GM20431 (cell line): ENCODE results near the gene TMED9.
"Not testable (repeated sequence)": the region's sequence is repeated elsewhere in the genome, so short reads cannot be mapped to it uniquely, and the experiment has no call there.

ENCODE experiments used
- in situ Hi-C: fragments of 300-500 bp; cut with MseI, MboI; formaldehyde crosslinking; loops from one replicate; pipeline ENCODE4 v1.15.0; 2020; ENCODE audit warnings: low sequenced_read_pairs; ENCODE audit not compliant: unreplicated experiment

TMED9 gene

GRCh38 chr5:177604116-177604521 lies 12.1 kb downstream of the TMED9 start:
- in situ Hi-C loops: loop anchor here (25.0 kb wide), 1 partner anchor 458 kb away; no protein-coding TSS in a partner anchor

- in situ Hi-C loops: loop anchor here (25.0 kb wide), 1 partner anchor 458 kb away; no protein-coding TSS in a partner anchor
These were observed 12.7 kb downstream of the TMED9 start for GRCh38 chr5:177604656-177605055.

GRCh38 chr5:177605078-177605477 lies 13.1 kb downstream of the TMED9 start:
- in situ Hi-C loops: loop anchor here (25.0 kb wide), 1 partner anchor 457 kb away; no protein-coding TSS in a partner anchor

DNA sequence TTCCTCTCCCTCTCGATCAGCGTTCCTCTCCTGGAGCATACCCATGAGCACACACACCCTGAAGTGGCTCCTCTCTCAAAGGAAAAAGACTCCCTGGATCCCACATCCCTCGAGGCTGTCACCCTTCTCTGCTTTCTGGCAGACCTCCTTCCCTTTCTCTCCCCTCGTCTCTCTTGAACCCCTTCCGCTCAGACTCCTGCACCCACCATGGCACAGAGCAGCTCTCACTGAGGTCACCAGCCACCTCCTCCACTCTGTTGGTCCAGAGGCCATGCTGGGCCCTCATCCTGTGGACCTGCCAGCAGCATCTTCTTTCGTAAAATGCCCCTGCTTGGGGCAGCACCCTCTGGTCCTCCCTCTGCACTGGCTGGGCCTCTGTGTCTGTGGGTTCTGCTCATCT lies 13.7 kb downstream of the TMED9 start:
- in situ Hi-C loops: loop anchor here (25.0 kb wide), 1 partner anchor 457 kb away; no protein-coding TSS in a partner anchor

DNA sequence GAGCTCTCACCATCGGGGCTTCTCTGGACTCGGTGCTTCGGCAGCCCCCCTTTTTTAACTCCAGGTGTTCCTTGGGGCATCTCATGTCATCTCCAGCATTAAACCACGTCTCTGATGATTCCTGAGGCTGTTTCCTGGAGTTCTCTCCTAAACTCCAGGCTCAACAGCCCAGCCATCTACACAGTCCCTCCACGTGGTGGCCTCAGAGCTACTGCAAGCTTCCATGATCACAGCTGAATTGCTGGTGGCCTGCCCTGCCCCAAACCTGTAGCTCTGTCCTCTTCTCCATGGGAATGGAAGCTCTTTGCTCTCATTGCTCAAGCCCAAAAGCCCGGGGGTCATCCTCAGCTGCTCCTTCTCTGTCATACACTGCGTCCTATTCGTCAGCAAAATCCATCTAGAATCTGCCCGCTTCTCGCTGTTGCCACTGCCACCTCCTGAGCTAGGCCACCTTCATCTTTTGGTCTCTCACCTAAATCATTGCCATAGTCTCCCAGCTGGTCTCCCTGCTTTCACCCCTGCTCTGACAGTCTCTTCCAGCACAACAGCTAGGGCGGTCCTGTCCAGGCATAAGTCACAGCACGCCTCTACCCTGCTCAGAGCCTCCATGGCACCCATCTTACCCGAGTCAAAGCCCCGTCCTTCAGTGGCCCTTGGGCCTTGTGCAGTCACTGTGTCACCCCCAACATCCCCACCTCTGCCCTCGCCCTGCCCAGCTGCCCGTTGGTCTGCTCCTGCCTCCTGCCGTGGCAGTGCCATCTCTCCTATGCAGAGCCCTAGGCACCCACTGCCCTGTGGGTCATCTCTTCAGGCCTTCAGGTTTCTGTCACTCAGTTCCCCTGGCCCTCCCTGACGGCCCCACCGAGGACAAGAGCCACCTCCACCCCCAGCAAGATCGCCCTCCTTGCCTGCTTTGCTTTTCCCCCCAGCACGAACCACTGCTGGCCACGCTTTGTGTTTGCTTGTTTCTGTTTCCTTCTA lies 14.4 kb downstream of the TMED9 start:
- in situ Hi-C loops: loop anchor here (25.0 kb wide), 1 partner anchor 456 kb away; no protein-coding TSS in a partner anchor

- in situ Hi-C loops: loop anchor here (25.0 kb wide), 1 partner anchor 455 kb away; no protein-coding TSS in a partner anchor
These were observed 15.1 kb downstream of the TMED9 start for GRCh38 chr5:177607115-177607451.

- in situ Hi-C loops: loop anchor here (25.0 kb wide), 1 partner anchor 455 kb away; no protein-coding TSS in a partner anchor
These were observed 15.6 kb downstream of the TMED9 start for GRCh38 chr5:177607452-177608192.

DNA sequence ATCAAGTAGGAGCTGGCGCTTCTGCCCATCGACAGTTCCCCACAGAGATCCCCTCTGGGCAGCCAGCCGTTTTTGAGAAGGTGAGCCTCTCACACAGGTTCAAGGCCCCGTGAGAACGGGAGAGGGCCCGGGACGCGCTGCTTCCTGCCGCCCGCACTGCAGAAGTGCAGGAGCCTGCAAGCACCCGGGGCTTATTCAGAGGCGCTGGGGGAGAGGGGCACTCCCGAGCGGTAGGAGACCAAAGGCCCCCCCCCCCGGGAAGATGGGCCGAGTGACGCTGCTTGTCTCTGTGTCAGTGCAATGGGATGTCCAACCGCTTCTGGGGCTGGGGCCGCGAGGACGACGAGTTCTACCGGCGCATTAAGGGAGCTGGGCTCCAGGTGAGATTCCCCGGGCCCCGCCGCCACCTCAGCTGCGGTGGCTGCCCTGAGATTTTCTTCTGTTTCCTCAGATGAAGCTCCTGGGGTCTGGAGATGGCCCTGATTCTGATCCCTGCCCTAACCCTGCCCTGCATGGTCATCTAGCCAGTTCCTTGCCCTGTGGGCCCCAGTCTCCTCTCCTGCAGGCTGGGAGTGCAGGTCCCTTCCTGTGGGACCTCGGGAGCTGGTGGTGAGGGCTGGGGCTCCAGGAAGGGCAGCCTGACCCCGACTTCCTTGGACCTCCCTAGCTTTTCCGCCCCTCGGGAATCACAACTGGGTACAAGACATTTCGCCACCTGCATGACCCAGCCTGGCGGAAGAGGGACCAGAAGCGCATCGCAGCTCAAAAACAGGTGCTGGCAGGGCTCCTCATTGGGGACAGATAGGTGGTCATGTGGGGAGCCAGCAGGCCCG lies 16.5 kb downstream of the TMED9 start:
- in situ Hi-C loops: loop anchor here (25.0 kb wide), 1 partner anchor 454 kb away; no protein-coding TSS in a partner anchor

- in situ Hi-C loops: loop anchor here (25.0 kb wide), 1 partner anchor 453 kb away; no protein-coding TSS in a partner anchor
These were observed 17.4 kb downstream of the TMED9 start for GRCh38 chr5:177609076-177610059.

DNA sequence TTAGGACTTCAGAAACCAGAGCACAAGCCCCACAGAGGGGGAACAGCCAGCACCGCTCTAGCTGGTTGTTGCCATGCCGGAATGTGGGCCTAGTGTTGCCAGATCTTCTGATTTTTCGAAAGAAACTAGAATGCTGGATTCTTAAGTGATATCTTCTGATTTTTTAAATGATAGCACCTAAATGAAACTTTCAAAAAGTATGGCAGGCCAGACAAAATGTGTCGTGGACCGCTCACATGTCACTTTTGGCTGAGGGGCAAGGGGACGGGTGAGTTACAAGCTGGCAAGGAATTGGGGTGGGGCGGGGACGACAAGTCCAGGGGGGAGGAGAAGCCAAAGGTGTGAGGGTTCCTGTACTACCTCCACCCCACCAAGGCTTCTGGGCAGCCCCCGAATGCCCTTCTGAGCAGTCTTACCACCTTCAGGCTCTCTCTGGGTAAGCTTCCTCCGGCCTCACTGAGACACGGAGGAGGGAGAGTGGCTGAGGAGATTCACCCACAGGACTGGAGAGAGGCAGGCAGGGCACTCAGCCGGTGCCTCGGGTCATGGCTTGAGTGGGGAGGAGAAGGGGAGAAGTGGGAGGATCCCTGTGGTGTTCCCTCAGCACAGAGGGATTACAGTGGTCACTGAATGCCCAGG lies 18.2 kb downstream of the TMED9 start:
- in situ Hi-C loops: loop anchor here (25.0 kb wide), 1 partner anchor 452 kb away; no protein-coding TSS in a partner anchor

- in situ Hi-C loops: loop anchor here (25.0 kb wide), 1 partner anchor 451 kb away; no protein-coding TSS in a partner anchor
These were observed 18.9 kb downstream of the TMED9 start for GRCh38 chr5:177610770-177611445.

- in situ Hi-C loops: loop anchor here (25.0 kb wide), 1 partner anchor 451 kb away; no protein-coding TSS in a partner anchor
These were observed 19.6 kb downstream of the TMED9 start for GRCh38 chr5:177611446-177612214.

- in situ Hi-C loops: loop anchor here (25.0 kb wide), 1 partner anchor 450 kb away; no protein-coding TSS in a partner anchor
These were observed 20.2 kb downstream of the TMED9 start for GRCh38 chr5:177612215-177612673.

DNA sequence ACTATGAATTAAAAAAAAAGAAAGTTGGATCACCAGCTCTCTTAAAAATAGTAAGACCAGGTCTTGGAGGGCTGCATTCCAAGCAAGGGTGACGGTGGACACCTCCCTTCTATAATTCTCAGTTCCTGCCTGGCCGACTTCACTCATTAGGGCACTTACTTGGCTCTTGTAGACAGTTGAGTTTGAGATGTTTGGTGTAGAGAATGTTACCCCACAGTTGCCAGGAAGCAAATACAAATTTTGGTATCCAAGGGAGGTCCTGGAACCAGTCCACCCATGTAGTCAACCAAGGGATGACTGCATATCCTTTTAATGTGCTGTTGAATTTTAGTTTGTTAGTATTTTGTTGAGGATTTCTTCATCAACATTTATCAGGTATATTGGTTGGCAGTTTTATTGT lies 28.6 kb downstream of the TMED9 start:
- in situ Hi-C loops: loop anchor here (25.0 kb wide), 1 partner anchor 442 kb away; no protein-coding TSS in a partner anchor

GRCh38 chr5:177624172-177624571 lies 32.2 kb downstream of the TMED9 start:
- in situ Hi-C loops: loop anchor here (25.0 kb wide), 1 partner anchor 438 kb away; no protein-coding TSS in a partner anchor

DNA sequence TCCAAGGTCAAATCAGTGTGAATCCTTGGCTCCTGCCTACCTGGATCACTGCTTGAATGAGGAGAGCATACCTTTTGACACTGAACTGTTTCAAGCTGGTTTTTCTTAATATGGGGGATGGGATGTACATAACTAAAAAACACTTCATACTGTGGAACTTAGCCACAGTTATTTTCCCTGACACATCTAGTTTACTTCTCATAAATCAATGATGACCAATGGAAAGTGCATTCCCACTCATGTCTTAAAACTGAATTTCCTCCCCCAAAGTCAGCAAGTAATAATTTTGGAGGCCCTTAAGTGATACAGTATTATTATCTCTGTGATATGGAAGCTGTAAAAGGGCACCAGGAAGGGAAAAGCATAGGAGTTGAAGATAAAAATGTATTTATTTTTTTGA lies 38.2 kb downstream of the TMED9 start:
- in situ Hi-C loops: not testable (repeated sequence)
